HUDEP-2 (cell line): ENCODE data around the gene C1orf122.
"Not testable (repeated sequence)": the region's sequence is repeated elsewhere in the genome, so short reads cannot be mapped to it uniquely, and the experiment has no call there.

ENCODE experiments used
- DNase-seq, 76 experiments: peaks; one replicate each; lab custom pipeline; 2025; ENCODE audit not compliant: unreplicated experiment in 76 of 76; lab: John Stamatoyannopoulos, UW

The C1orf122 gene

GRCh38 chr1:37807555-37808368 lies at the start of gene C1orf122, which contains the start of gene YRDC:
TSS of gene C1orf122 (plus strand) at chr1:37807790. CDS start at chr1:37808405, 615 bp downstream.
TSS of gene YRDC (minus strand) at chr1:37808208. CDS start at chr1:37808180, 28 bp downstream.
- peak in 73 of 76 experiments; percentile 32 to 89 (median 76) for DNase-seq

DNA sequence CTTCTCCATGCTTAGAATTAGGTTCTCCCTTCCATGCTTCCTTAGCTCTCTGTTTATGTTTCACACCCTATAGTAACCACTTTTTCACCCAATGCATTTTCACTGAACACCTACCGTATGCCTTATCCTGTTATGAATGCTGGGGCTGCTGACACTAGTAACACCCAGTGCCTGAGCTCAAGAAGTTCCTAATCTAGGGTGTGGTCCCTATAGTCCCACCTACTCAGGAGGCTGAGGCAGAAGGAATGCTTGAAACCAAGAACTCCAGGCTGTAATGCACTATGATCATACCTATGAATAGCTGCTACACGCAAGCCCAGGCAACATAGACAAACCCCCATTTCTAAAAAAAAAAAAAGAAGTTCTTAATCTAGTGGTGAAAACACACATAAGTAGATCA lies 48.1 kb upstream of the C1orf122 start:
- no peak for DNase-seq

GRCh38 chr1:37761416-37762095 lies 46.0 kb upstream of the C1orf122 start:
- no peak for DNase-seq

DNA sequence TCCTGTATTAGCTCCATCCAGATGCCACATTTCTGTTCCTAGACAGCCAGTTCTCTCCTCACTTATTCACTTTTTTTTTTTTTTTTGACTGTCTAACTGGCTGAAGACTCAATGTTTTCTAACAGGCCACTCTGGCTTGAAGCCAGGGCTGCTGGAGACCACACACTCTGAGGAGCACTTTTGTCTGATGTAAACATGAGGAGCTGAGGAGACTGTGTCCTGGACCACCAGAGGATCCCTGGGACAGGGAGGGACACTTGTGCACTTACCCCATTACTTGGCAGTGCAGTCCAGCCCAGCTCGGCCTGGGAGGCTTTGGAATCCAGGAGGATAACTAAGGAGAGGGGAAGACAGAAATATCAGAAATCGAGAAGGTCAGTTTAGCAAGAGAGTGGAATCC lies 45.1 kb upstream of the C1orf122 start:
- DNase-seq: no peak

DNA sequence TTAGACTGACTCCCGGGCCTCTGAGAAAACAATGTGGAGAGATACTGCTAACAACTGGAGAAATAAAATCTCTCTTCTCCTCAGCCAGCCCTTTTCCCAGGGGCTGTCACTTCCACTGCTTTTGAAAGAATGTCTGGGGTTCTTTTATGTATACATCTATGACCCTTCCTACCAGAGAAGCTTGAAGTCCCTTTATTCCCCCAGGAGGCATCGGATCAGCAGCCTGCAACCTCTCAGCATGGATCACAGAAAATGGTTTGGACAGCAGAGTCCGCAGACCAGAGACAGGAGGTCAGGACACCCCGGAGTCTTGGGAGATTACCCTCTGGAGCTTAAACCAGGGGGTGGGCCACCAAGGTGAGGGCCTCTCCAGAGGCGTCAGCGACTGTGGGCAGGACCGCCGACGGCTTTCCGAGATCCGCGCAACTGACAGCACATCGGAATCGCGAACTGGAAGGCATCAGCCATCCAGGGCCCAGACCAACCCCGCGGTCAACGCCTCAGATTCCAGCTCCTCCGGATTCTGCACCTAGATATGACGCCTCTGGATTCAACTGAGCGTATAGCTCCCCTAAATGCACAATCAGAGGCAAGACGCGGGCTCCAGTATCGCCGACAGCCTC lies 43.7 kb upstream of the C1orf122 start:
- DNase-seq: no peak

GRCh38 chr1:37764414-37764825 lies 43.2 kb upstream of the C1orf122 start:
- peak in 43 of 76 experiments; percentile 2 to 65 (median 27) for DNase-seq

GRCh38 chr1:37764888-37765441 lies 42.6 kb upstream of the C1orf122 start, which contains the start of gene EPHA10:
TSS of gene EPHA10 (minus strand) at chr1:37765120. CDS start at chr1:37765066, 54 bp downstream.
- no peak for DNase-seq

DNA sequence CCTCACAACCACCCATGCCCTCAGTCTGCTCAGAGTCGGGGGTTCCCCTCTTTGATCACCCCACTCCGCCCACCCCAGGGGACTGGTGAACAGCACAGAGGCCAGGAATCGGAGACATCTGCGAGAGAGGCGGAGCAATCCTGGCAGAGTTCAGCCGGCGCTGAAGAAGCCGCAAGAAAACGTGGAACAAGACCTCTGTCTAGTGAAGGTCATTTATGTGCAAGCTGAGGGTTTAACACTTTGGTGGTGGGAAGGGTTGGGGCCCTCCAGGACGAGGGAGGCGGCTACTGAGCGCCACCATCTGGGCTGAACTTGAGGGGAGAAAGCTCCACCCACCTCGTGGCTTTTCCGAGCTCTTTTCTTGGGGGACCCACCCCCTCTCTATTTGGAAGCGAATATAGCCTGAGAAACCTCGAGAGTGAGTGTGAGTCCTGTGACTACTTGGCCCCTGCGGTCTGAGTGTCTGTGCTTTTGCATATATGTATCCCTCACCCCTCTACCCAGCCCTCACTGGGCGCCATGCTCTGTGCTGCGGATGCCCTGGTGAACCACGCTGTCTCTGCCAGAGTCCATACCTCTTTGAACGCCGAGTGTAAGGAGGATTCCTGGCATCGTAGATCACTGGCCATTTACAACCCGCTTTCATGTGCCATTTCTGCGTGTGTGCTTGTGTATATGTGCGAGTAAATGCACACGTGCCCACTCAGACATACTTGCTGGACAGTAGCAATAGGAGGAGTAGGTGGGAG lies 41.5 kb upstream of the C1orf122 start:
- DNase-seq: no peak

GRCh38 chr1:37767488-37767887 lies 40.1 kb upstream of the C1orf122 start:
- no peak for DNase-seq

DNA sequence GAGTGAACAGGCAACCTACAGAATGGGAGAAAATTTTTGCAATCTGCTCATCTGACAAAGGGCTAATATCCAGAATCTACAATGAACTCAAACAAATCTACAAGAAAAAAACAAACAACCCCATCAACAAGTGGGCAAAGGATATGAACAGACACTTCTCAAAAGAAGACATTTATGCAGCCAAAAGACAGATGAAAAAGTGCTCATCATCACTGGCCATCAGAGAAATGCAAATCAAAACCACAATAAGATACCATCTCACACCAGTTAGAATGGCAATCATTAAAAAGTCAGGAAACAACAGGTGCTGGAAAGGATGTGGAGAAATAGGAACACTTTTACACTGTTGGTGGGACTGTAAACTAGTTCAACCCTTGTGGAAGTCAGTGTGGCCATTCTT lies 36.1 kb upstream of the C1orf122 start:
- DNase-seq: not testable (repeated sequence)

DNA sequence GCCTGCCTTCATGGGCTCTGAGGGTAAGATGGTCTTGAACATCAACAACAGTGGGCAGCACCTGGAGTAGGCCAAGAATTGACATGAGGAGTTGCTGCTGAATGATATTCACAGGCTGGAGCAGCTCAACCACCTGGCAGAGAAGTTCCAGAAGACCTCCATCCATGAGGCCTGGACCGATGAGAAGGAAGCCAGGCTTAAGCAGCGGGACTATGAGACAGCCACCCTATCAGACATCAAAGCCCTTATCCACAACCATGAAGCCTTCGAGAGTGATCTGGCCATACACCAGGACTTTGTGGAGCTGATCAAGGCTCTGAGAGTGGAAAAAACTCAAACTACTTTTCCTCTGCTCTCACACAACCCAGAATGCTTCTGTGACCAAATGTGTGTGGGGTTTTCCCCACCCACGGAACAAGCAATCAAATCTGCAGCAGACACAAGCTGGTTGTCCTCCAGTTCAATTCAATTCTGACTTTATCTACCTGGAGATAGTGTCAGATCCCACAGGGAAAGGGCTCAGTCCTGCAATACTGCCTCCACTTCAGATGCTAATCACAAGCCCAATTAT lies 30.6 kb upstream of the C1orf122 start:
- DNase-seq: no peak

- no peak for DNase-seq
Observed at GRCh38 chr1:37778654-37779053, 28.9 kb upstream of the C1orf122 start.

DNA sequence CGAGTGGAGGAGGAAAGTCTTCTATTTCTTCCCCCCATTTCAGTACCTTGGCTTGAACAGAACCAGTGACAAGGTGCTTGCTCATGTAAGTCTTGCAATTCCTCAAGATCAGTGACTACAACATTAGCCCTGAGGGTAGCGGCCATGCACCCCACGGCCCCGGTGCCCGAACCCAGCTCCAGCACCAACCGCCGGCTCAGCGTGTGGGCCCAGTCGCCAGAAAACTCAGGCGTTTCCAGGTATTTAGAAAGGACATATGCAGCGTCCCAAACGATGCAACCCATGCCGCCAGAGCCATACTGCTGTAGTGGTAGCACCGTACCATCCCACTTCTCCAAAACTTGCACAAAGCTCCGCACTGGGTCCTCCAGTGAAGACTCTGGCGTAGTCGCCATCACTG lies 25.1 kb upstream of the C1orf122 start:
- no peak for DNase-seq

GRCh38 chr1:37792943-37793686 lies 14.5 kb upstream of the C1orf122 start:
- DNase-seq: no peak

- peak in 52 of 76 experiments; percentile 7 to 64 (median 40) for DNase-seq
Observed at GRCh38 chr1:37793773-37794371, 13.7 kb upstream of the C1orf122 start, which contains the start of gene MANEAL. TSS of gene MANEAL (plus strand) at chr1:37793847. CDS start at chr1:37794183, 336 bp downstream.

DNA sequence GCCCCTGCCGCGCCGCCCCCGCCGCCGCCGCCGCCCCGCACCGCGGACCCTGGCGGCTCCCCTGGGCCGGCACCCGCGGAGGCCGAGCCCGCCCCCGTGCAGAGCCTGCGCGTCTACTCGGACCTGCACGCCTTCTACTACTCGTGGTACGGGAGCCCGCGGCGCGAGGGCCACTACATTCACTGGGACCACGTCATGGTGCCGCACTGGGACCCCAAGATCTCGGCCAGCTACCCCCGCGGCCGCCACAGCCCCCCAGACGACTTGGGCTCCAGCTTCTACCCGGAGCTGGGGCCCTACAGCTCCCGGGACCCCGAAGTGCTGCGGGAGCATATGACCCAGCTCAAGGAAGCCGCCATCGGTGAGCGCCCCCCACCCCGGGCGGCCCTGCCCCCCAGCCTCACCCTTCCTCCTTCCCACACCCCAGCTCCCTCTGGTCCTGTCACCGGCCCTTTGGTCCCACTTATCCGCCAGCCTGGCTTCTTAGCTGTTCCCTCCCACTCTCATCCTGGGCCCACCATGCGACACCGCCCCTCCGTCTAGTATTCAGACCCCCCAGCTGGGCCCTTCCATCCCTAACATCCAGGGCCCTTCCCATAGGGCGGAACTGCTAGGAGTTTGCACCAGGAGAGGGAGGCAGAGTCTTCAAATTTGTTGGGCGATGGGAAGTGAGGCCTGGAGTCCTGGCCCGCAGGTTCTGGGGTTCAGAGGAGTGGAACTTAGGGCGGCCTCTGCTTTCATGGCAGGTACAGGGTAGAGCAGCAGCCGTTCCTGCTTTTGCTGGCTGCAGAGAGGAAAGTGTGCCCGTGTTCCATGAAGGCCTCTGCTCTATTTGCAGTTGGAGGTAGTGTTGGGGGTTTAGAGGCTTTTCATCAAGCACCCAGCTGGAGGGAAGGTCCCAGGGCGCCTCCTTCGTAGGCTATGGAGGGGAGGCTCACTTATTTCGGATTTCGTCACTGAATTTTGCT lies 12.9 kb upstream of the C1orf122 start:
- DNase-seq: no peak

- DNase-seq: peak in 49 of 76 experiments; percentile 3 to 74 (median 29)
Observed at GRCh38 chr1:37795340-37796125, 12.1 kb upstream of the C1orf122 start.
